ENCODE data around the gene AS3MT.

DNA sequence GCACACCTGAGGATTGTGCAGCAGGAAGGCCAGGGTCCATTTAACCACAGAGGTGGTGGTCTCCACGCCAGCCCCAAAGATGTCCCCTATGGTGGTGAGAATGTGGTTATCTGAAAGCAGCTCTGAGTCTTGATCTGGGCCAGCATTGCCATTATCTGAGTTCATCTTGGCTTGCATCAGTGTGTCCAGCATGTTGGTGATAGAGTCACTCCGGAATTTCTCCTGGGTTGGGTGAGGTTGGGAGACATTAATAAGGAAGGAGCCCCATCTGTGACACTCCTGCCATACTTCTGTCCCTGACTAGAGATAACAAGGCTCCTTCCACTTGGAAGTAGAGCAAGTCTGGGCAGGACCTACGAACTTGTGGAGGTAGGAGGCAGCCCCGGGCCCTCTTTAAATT is 36.3 kb upstream of the AS3MT start:
- TF ChIP-seq TEAD4 (CRISPR knock-in tag; IDR thresholded peaks at IDR 0.05) (no peak), CREM (CRISPR knock-in tag; IDR thresholded peaks at IDR 0.05) (no peak), ATF3 (CRISPR knock-in tag; conservative IDR thresholded peaks at IDR 0.05) (no peak)
- TF ChIP-seq, protein P1, sequence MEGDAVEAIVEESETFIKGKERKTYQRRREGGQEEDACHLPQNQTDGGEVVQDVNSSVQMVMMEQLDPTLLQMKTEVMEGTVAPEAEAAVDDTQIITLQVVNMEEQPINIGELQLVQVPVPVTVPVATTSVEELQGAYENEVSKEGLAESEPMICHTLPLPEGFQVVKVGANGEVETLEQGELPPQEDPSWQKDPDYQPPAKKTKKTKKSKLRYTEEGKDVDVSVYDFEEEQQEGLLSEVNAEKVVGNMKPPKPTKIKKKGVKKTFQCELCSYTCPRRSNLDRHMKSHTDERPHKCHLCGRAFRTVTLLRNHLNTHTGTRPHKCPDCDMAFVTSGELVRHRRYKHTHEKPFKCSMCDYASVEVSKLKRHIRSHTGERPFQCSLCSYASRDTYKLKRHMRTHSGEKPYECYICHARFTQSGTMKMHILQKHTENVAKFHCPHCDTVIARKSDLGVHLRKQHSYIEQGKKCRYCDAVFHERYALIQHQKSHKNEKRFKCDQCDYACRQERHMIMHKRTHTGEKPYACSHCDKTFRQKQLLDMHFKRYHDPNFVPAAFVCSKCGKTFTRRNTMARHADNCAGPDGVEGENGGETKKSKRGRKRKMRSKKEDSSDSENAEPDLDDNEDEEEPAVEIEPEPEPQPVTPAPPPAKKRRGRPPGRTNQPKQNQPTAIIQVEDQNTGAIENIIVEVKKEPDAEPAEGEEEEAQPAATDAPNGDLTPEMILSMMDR (IDR thresholded peaks at IDR 0.05), result no peak

Measured in WTC11 (cell line).